SW480 (cell line): ENCODE data around the gene DOCK10.

ENCODE experiments used
- DNase-seq: peaks from one replicate; pipeline ENCODE4 v3.0.0-alpha.2; 2016; ENCODE audit warnings: low spot score

DOCK10 gene

DNA sequence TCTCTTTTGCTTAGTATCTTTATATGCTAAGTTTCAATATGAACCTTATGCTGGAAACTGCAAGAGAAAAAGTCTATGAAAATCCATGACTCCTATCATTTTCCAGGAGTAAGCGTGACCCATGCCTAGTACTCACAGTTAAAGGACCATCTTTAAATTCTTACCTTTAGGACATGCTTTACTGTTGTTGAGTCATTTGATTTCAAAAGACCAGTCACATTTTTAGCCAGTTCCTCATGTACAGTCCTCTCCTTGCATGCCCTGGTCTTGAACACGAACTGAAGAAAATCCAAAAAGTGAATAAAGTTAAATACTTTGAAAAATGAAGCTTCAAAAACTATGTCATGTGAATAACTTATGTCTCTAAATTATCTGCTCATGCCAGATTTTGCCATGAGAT lies 208.3 kb downstream of the DOCK10 start:
- DNase-seq, result no peak

DNA sequence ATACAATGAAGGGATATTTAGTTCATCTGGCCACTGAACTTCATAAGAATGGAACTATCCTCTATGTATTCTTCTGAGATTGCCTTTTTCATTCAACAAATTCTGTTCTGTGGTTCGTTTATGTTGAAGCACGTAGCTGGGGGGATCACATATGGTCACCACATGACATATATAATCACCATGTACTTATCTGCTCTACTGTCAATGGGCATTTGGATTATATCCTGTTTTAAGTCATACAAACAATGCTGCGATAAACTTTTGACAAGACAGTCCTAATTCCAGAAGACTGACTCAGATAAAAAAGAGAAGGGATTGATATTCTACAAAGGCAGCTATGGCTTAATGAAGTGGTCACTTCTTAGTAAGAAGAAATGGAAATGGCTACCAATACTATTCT lies 210.1 kb downstream of the DOCK10 start:
- no peak for DNase-seq

DNA sequence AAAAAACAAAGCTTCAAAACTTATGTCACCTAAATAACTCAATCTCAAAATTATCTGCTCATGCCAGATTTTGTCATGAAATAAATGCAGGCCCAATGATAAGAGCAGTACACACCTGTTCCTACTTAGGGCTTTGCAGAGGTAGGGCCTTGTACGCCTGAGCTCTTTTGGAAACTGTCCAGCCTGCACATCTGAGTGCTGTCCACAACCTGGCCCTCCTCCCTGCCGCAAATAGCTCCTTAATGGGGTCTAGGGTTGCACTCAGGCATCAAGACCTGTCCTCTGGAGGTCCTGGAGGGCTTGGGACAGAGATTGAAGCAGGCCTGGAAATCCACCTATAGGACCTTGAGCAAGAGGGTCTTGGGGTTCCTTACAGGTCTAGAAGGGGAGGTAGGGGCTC lies 210.7 kb downstream of the DOCK10 start:
- DNase-seq, result no peak

DNA sequence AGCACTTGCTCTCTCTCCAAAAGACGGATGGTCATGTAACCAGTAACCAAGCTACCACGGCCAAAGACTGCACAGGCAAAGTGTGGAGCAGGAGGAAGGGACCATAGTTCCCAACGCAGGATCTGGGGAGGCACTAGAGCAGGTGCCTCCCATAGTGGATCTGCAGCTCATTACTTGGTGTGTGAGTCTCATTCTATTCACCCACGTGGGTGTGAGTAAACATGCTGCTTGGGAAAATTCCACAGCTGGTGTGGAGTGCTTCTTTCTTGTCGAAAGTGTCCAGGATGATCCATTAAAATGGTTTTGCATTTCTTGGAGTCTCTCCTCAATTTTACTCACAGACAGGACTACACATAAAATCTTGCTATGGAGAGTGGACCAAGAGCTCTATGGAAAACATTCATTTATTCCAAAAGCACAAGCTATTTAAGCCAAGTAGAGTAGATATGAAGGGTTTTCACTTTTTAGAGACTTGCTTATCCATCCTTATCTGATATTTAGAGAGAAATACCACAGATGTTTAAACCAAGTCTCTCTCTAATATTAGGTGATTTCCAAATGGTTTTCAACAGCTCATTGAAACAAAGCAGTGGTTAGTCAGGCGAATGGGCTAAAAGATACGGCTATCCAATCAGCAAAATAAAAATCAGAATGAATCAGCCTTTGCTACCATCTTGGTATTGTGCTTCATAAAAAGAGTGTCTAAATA lies 221.8 kb downstream of the DOCK10 start:
- DNase-seq, result no peak

DNA sequence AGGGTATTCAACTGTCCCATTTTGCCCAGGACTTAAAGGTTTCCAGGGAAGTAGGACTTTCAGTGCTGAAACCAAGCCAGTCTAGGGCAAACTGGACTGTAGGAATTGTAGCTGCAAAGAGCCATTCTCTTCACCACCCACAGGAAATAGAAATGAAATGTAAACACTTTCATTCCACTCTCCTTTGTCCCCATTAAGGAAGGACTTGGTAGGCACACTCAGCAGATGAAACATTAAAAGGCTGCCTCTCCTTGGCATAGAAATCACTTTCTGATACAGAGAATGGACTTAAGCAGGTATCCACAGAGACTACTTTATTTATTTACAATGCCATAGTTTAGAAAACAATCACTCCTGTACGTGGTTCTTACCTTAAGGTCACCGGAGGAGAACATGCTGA lies 223.2 kb downstream of the DOCK10 start:
- no peak for DNase-seq

DNA sequence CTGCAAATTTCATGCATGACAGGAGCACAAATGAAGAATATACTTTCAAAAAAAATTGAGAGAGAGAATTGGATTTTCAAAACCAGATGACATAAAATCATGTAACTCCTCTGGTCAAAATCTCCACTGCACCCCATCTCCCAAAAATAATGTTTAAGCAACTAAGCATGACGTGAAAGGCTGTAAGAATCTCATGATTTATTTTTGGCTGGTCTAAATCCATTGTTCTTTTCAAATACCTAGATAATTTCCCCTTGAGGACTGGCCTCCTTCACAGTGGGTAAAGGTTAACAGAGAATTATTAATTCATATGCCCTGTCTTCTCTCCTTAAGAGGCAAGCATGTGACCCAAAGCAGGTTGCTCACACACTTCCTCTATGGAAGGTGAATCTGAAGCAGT lies 224.6 kb downstream of the DOCK10 start:
- no peak for DNase-seq

DNA sequence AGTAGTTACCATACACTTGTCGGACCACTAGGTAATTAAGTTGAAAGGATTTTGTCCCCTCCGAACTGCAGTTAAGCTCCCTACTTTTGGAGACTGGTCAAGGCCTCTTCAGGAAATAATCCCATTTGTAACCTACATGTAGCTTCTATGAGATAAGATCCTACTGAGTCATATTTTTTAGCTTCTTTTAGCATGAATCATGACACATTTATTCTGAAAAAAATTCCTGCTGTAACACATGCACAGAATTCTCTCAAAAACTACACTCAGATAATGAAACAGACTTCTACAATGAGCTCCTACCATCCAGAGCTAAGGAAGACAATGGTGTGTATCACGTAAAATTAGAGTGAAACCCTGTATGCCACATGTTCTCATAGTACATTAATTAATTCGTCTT lies 225.5 kb downstream of the DOCK10 start:
- no peak for DNase-seq

DNA sequence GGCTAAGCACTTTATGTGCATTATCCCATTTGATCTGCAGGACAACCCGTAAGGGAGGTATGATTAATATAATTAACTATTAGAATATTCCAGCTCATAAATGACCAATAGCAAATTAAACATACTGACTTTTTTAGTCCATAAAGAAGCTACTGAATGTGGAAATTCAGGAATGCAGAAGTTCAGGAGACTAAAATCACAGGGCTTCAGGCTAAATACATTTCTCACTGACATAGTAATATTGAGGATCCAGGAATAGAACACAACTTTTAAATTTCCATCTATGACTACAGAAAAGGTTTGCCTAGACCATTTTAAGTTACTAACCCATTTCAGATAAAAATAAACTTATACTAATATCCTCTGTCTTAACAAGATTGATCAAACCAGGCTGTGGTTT lies 228.7 kb downstream of the DOCK10 start:
- no peak for DNase-seq

DNA sequence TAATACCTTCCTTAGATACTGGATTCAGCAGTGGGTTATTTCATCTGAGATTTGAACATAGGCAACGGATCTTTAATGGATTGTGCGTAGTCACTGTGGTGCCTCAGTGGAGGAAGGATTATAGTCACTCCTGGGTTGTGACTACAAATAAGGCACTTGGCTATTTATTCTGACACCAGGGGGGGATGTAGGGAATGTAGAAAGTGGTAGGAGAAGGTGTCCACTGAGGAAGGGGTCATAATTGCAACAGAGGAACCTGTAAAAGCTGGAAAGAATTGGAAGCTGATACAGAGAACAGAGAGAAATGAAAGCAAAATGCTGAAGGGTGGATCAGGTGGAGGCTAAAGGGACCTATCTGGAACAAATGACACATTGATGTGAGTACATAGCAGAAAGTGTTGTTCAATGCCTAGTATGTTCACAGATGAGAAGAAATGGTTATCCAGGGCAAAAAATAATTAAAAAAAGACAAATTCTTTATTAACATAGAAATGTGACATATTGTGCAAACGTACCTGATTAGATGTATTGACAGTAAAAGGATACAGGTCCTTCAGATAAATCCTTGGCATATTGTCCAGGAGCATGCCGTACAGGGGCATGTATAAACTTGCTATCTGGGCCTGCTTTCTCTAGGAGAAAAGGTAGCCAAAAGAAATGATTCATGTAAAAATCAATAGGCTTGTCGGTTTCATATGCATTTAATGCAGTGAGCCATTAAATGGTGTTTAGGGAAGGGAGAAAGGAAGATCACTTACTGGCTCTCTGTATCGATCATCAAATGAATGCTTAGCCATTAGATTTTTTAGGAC lies 234.9 kb downstream of the DOCK10 start:
- no peak for DNase-seq

DNA sequence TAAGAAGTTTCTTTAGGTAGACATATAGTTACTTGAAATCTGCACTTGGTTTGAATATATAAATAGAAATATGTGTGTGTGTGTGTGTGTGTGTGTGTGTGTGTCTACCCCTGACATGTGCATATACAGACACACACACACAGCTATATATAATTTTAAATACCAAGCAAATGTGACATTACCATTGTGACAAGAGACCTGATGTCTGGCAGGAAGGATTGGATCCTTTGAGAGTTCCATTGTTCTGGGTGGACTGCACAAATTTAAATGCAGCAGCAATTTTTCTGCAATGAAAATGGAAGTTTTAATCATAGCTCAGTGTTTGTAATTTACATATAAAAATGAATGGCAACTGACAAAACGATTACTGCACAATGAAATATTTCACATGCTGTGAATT lies 238.3 kb downstream of the DOCK10 start:
- DNase-seq, result no peak

DNA sequence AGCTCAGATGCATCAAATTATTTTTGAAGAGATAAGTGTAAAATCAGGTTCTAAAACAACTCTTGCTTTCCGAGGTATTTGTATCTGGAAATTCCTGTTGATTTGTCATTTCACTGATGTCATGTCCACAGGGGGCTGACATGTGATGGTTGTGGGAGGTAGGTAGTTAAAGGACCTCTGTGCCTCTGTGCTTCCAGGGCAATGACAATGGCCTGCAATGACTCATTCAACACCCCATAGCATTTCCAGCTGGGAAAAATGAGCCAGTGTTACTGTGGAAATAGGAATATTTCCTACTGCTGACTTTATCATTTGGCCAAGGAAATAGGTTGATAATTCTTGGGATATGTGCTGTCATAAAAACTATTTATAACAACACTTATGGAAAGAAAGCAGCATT lies 239.9 kb downstream of the DOCK10 start:
- DNase-seq, result no peak

DNA sequence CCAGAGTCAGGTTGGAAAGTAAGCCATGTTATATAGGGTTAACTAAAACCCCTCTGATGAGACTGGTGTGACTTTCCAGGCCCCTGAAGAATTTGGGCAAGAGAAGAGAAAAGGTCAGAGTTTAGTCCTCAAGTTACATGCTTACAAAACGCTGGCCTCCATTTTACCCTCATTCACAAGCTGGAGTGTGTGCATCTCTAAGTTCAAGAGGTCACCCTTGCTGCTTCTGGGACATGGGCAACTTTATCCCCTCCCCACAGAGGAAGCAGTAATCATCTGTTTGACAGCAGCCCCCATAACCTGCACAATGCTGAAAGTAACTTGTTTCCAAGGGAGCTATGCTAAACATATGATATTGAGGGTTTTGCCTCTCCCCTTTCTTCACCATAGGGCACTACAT lies 240.9 kb downstream of the DOCK10 start:
- DNase-seq, result no peak

DNA sequence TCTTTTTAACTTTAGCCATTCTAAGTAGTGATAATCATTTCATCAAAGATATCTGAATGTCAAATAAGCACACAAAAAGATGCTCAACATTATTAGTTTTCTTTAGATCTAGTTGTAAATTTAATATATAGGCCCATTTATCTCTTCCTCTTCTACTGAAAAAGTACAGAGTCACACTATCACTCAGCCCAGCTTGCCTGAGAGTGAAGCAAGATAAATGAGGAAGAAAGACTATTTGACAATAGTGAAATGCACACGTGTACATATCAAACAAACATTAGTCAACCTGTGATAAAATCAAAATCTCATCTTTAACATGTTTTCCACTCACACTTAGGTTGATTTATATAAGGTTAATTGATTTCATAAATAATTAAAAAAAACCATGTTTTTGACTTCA lies 242.6 kb downstream of the DOCK10 start:
- no peak for DNase-seq

DNA sequence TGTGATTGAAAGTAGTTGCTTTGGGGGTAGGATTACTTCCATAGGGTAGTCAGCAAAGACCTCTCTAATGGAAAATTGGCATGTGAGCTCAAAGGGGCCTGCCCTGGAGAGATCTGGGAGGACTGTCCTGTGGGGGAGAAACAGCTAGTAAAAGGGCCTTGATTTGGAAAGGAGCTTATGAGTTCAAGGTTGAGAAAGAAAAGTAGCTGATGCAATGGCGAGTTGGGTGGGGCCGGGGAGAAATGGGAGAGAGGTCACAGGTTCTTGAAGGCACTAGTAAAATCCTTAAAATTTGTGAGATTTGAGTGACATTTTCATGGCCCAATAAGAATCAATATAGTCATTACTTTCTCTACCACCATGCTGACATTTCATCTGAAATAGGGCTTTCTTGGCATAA lies 244.1 kb downstream of the DOCK10 start:
- no peak for DNase-seq

DNA sequence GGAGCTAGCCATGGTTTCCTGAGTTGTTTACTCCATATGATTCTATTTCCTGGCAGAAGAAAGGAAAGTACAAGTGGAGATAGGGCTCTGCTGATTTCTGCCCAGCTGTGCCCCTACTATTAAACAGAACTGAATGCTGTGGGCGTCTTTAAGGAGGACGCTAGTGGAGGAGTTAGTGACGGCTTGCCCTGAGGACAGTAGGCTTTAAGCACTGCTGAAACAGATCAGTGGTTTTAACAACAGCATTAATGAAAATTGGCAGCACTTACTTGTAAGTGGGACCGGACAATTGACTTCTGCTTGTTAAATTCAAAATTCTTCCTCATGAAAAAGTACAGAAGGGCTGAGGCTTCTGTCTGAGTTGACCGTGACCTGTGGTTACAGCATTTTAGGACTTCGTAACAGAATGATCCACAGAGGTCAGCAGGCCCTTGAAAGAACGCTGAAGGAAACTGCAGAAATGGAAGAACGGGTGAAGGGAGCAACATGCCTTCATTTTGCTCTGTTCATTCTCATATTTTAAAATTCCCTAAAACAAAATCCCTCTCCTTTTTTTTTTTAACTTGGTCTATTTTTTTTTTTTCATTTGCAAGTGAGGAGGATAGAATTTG lies 245.5 kb downstream of the DOCK10 start:
- DNase-seq, result no peak

DNA sequence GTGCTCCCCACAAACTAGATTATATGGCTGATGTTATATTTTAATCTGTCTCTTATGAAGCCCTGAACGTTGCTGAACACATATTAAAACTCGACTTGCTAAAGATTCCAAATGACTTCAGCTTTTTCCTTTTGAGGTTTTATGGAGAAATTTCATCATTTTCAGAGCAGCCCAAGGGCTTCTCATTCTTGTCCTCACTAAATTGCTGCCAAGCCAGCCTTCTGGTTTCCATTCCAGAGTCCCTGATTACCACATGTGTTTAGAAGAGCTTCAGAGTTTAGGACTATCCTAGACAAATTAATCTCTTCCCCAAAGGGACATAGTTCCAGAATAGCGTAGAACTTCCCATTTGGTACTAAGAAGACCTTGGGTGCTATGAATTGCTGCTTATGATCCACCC lies 248.3 kb downstream of the DOCK10 start:
- no peak for DNase-seq

DNA sequence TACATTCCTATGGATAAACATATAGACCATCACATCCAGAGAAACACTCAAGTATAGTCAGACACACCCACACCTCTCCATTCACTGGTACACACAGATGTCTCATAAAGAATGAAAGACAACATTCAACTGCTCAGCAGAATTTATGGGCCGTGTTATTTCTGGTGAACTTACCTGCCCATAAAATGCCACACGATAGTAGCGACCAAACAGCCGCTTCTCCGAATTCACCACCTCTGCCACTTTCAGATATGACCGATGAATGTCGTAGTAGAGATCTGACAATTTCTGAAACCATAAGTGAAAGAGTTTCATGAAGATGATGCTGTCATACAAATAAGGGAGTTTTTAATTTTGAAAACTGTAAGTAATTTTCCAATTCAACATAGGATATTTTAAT lies 255.4 kb downstream of the DOCK10 start:
- DNase-seq, result no peak

DNA sequence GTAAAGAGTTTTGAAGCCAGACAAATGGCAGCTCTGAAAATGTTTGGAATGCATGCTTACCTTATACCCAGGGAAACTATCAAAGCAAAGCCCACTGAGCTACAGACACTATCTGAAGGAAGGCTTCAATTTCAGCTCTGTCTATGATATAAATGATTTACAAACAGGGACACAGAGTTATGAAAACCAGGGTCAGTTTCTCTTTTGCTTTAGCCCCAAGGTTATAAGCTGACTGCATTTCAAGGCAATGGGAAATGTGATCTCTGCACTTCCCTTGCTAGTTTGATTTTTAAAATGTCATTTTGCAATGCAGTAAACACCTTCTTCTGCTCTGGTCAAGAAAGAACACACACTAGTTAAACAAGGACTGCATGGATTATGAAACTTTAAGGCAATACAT lies 260.9 kb downstream of the DOCK10 start:
- no peak for DNase-seq

DNA sequence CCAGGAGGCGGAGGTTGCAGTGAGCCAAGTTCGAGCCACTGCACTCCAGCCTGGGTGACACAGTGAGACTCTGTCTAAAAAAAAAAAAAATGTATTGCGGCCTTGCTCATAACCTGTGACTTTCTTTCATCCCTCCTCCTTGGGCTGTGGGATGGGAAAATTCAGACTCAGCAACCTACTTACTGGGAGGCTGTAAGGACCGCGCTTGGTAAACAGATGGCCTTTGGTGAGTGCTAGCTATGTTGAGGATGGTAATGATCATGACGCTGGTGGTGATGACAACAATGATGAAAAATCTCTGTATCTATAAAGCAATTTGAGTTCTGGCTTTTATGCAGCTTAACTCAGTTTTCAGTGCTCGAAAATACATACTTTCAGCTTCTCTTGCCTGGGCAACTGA lies 261.4 kb downstream of the DOCK10 start:
- DNase-seq, result no peak

DNA sequence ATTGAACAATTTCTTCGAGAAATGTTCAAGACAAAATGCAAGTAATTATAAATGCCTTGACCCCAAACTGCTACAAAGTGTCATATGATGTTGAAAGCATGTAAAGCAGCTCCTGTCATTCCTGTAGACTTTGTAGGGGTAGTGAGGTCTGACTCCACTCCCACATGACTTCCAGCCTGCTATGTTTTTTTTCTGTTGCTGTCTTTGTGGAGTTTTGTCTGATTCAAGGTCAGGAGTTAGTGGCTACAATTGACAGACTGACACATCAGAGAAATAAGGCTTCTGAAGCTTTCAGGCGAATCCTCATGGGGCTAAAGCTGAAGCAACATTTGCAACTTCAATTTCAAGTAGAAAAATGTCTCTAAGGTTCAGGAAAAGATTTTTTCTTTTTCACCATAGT lies 262.2 kb downstream of the DOCK10 start:
- no peak for DNase-seq

DNA sequence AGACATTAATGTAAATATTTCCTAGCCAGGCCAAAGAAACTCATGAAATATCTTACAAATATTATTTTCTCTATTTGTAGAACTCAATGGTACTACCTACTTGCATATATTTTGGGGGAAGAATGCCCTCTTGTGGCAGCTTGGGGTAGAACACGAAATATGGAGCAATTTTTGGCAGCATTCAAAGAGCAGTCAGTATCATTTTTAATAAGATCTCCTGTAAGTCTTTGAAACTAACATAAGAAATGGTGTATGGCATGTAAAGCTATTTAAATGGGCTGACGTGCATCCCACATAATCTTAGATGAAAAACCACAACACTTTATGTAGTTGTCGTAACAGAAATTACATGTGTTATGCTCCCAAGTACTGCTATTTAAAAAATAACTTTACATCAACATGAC lies 263.8 kb downstream of the DOCK10 start:
- DNase-seq, result peak; percentile 40

DNA sequence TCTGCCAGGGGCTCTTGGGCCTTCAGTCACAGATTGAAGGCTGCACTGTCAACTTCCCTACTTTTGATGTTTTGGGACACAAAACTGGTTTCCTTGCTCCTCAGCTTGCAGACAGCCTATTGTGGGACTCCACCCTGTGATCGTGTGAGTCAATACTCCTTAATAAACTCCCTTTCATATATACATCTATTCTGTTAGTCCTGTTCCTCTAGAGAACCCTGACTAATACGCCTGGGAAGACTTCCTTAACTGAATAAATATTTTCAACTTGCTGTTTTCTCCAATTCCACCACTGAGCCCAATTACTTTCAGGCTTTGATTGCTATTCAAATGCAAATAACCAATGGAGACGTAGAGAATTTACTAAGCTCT lies 264.7 kb downstream of the DOCK10 start:
- no peak for DNase-seq

DNA sequence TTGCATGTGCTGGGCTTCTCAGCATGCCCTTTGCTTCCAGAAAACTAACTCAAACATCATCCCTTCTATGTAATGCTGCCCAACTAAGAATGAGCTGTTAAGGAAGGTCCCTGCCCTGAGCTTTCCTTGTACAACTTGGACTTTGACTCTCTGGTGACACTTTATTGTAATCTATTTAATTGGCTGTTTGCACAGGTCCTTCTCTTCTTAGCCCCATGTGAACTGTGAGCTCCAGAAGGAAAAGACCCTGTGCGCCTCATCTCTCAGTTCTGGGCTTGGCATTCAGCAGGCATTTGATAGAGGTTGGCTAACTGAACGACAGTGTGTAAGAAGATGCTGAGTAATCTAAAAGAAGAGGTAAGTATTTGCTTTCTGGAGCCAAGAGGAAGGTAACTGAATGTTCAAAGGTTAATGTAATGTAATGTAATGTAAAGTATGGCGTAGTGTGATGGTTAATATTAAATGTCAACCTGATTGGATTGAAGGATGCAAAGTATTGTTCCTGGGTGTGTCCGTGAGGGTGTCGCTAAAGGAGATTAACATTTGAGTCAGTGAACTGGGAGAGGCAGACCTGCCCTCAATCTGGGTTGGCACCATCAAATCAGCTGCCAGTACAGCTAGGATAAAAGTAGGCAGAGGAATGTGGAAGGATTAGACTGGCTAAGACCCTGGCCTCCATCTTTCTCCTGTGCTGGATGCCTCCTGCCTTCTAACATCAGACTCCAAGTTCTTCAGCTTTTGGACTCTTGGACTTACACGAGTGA lies 265.3 kb downstream of the DOCK10 start:
- no peak for DNase-seq
